ENCODE data around the gene AXIN1. TPM values are rescaled to one million over a fixed set of nuclear protein-coding genes. Genes with fewer than 3 reads are reported as not detected.
"Not testable (repeated sequence)": the region's sequence is repeated elsewhere in the genome, so short reads cannot be mapped to it uniquely, and the experiment has no call there.

AXIN1 gene
- total RNA-seq: 13.5 TPM
- long read RNA-seq, transcript AXIN1-202 (10 exons, 3,324 nt): major isoform, 6 of 30 reads
- long read RNA-seq, transcript AXIN1-201 (11 exons, 3,643 nt): minor isoform, 5 of 30 reads
- long read RNA-seq, partial matches to known transcripts: 9 of 30 reads
- long read RNA-seq, other reads (novel, unspliced or antisense): 10 of 30 reads

GRCh38 chr16:352547-353403 lies at the start of gene AXIN1:
Gene AXIN1 (minus strand): TSS chr16:352723. CDS start chr16:347025, 5,698 bp downstream.
- peak; percentile 99 for DNase-seq (ENCODE audit: low spot score)
- intact Hi-C loops (cut with DNase I): loop anchor here (2.0 kb wide), 1 partner anchor 124 kb away; the partner anchor contains the start of gene LUC7L

- peak; percentile 99 for DNase-seq (ENCODE audit: low spot score)
- intact Hi-C loops (cut with DNase I): loop anchor here (2.0 kb wide), 1 partner anchor 23 kb away; the partner anchor contains the start of gene RAB11FIP3
These were observed 49.2 kb upstream of the AXIN1 start, which contains the start of gene DECR2 for GRCh38 chr16:401468-402348. Gene DECR2 (plus strand): TSS chr16:401885. CDS start chr16:401964, 79 bp downstream.

- no peak for DNase-seq (ENCODE audit: low spot score)
- intact Hi-C loops (cut with DNase I): loop anchor here (2.0 kb wide), 1 partner anchor 25 kb away; the partner anchor contains the start of gene RAB11FIP3
These were observed 47.6 kb upstream of the AXIN1 start for GRCh38 chr16:400061-400591.

- intact Hi-C loops (cut with DNase I): loop anchor here (2.0 kb wide), 1 partner anchor 25 kb away; the partner anchor contains the start of gene RAB11FIP3
- DNase-seq (ENCODE audit: low spot score): no peak
These were observed 47.0 kb upstream of the AXIN1 start for GRCh38 chr16:399340-400019.

GRCh38 chr16:398561-399339 lies 46.2 kb upstream of the AXIN1 start:
- intact Hi-C loops (cut with DNase I): no loop called here

GRCh38 chr16:397736-398332 lies 45.3 kb upstream of the AXIN1 start:
- no peak for DNase-seq (ENCODE audit: low spot score)
- intact Hi-C loops (cut with DNase I): no loop called here

More at GRCh38 chr16:398561-399339, 46.2 kb upstream of the AXIN1 start:
- no peak for DNase-seq (ENCODE audit: low spot score)

- DNase-seq (ENCODE audit: low spot score): no peak
- intact Hi-C loops (cut with DNase I): no loop called here
These were observed 44.7 kb upstream of the AXIN1 start, which contains the start of gene NME4 for GRCh38 chr16:397135-397661. Gene NME4 (plus strand): TSS chr16:397199. CDS start chr16:397223, 24 bp downstream.

GRCh38 chr16:396605-397004 lies 44.1 kb upstream of the AXIN1 start:
- DNase-seq (ENCODE audit: low spot score): no peak
- intact Hi-C loops (cut with DNase I): no loop called here

GRCh38 chr16:396199-396598 lies 43.7 kb upstream of the AXIN1 start:
- intact Hi-C loops (cut with DNase I): no loop called here
- no peak for DNase-seq (ENCODE audit: low spot score)

GRCh38 chr16:392450-393030 lies 40.0 kb upstream of the AXIN1 start:
- no peak for DNase-seq (ENCODE audit: low spot score)
- intact Hi-C loops (cut with DNase I): no loop called here

GRCh38 chr16:391885-392335 lies 39.4 kb upstream of the AXIN1 start:
- no peak for DNase-seq (ENCODE audit: low spot score)
- intact Hi-C loops (cut with DNase I): no loop called here

GRCh38 chr16:389352-389751 lies 36.8 kb upstream of the AXIN1 start:
- intact Hi-C loops (cut with DNase I): no loop called here

GRCh38 chr16:387761-388666 lies 35.5 kb upstream of the AXIN1 start:
- intact Hi-C loops (cut with DNase I); DNase-seq (ENCODE audit: low spot score): not testable (repeated sequence)

More at GRCh38 chr16:389352-389751, 36.8 kb upstream of the AXIN1 start:
- no peak for DNase-seq (ENCODE audit: low spot score)

GRCh38 chr16:386641-387156 lies 34.2 kb upstream of the AXIN1 start:
- intact Hi-C loops (cut with DNase I): no loop called here

GRCh38 chr16:383326-384051 lies 31.0 kb upstream of the AXIN1 start:
- DNase-seq (ENCODE audit: low spot score): no peak
- intact Hi-C loops (cut with DNase I): no loop called here

More at GRCh38 chr16:386641-387156, 34.2 kb upstream of the AXIN1 start:
- DNase-seq (ENCODE audit: low spot score): no peak

All from cardiac septum (tissue), 1 donor.